CD14-positive monocyte (primary cell): Measurements from ENCODE around the gene N4BP2. TPM values are rescaled to one million over a fixed set of nuclear protein-coding genes. Genes with fewer than 3 reads are reported as not detected.

Experiments
- DNase-seq, 3 donors: peaks; one replicate each; pipeline ENCODE4 v3.0.0-alpha.2; 2011 to 2022
- H2AFZ ChIP-seq: 2 replicates; pipeline ENCODE4 v1.6.0; 2012; ENCODE audit warnings: mild to moderate bottlenecking, low read depth, low read length, inconsistent platforms; ENCODE audit not compliant: insufficient read depth, poor library complexity, severe bottlenecking
- H3K27ac ChIP-seq, 2 donors: 1 replicate in 1 of 2; 2 replicates in 1 of 2; pipeline ENCODE4 v1.5.1; 2012 to 2013; ENCODE audit warnings: low read length in 2 of 2, control low read depth in 1 of 2, inconsistent platforms in 1 of 2, low read depth in 1 of 2, mild to moderate bottlenecking in 1 of 2
- H3K27me3 ChIP-seq, 2 donors: one replicate each; pipeline versions ENCODE4 v1.6.0 to v1.6.1; 2011 to 2013; ENCODE audit warnings: low read length in 2 of 2; ENCODE audit not compliant: control insufficient read depth in 2 of 2, insufficient read depth in 2 of 2
- H3K36me3 ChIP-seq, 2 donors: replicated peaks in 1 of 2; 1 replicate in 1 of 2; 2 replicates in 1 of 2; pipeline versions ENCODE4 v1.5.1 to v1.6.1; 2012 to 2013; ENCODE audit warnings: low read length in 2 of 2, control low read depth in 1 of 2, inconsistent platforms in 1 of 2, mild to moderate bottlenecking in 1 of 2; ENCODE audit not compliant: insufficient read depth in 2 of 2, control insufficient read depth in 1 of 2
- H3K4me1 ChIP-seq, 2 donors: 1 replicate in 1 of 2; 2 replicates in 1 of 2; pipeline versions ENCODE4 v1.5.1 to v1.6.1; 2012 to 2013; ENCODE audit warnings: low read length in 2 of 2, control low read depth in 1 of 2, inconsistent platforms in 1 of 2, mild to moderate bottlenecking in 1 of 2, moderate library complexity in 1 of 2; ENCODE audit not compliant: insufficient read depth in 2 of 2, control insufficient read depth in 1 of 2
- H3K4me2 ChIP-seq: replicated peaks from 2 replicates; pipeline ENCODE3; 2012; ENCODE audit warnings: low read length, moderate library complexity, mild to moderate bottlenecking; ENCODE audit not compliant: poor library complexity, severe bottlenecking; ENCODE audit errors: extremely low read depth
- H3K4me3 ChIP-seq, 3 experiments: fragments of 200-600 bp in 1 of 3; sonication (generic) in 1 of 3; replicated peaks in 1 of 3; 1 replicate in 2 of 3; 2 replicates in 1 of 3; pipeline ENCODE4 v1.5.1; 2011 to 2013; ENCODE audit warnings: low read length in 3 of 3, mild to moderate bottlenecking in 3 of 3, control low read depth in 2 of 3, low read depth in 2 of 3, inconsistent platforms in 1 of 3, moderate library complexity in 1 of 3
- H3K79me2 ChIP-seq: 2 replicates; pipeline ENCODE4 v1.6.0; 2012; ENCODE audit warnings: mild to moderate bottlenecking, control low read depth, inconsistent platforms, low read length, moderate library complexity; ENCODE audit not compliant: insufficient read depth
- H3K9ac ChIP-seq: 2 replicates; pipeline ENCODE4 v1.6.0; 2017; ENCODE audit warnings: low read length, mild to moderate bottlenecking; ENCODE audit not compliant: insufficient read depth, poor library complexity, severe bottlenecking
- H3K9me3 ChIP-seq, 2 donors: replicated peaks in 1 of 2; 1 replicate in 1 of 2; 2 replicates in 1 of 2; pipeline versions ENCODE4 v1.5.1 to v1.6.1; 2012 to 2013; ENCODE audit warnings: low read length in 2 of 2, control low read depth in 1 of 2; ENCODE audit not compliant: control insufficient read depth in 1 of 2, insufficient read depth in 1 of 2
- H4K20me1 ChIP-seq: 2 replicates; pipeline ENCODE4 v1.6.0; 2012; ENCODE audit warnings: mild to moderate bottlenecking, low read length, control low read depth, moderate library complexity; ENCODE audit not compliant: insufficient read depth
- H3K27ac Mint-ChIP-seq, 7 donors: one replicate each; pipeline ENCODE4 v1.8.0; 2020; ENCODE audit warnings: mild to moderate bottlenecking in 7 of 7, mixed read lengths in 7 of 7, moderate library complexity in 6 of 7, inconsistent platforms in 2 of 7
- H3K27me3 Mint-ChIP-seq, 3 donors: one replicate each; pipeline ENCODE4 v1.8.0; 2021 to 2022; ENCODE audit warnings: low read depth in 3 of 3, mild to moderate bottlenecking in 3 of 3, mixed read lengths in 3 of 3, moderate library complexity in 3 of 3, inconsistent platforms in 1 of 3
- H3K36me3 Mint-ChIP-seq, 2 donors: one replicate each; pipeline ENCODE4 v1.8.0; 2020; ENCODE audit warnings: mixed read lengths in 2 of 2, inconsistent platforms in 1 of 2, mild to moderate bottlenecking in 1 of 2
- H3K4me1 Mint-ChIP-seq: one replicate; pipeline ENCODE4 v1.8.0; 2020; ENCODE audit warnings: mild to moderate bottlenecking, mixed read lengths
- H3K4me3 Mint-ChIP-seq, 2 donors: one replicate each; pipeline ENCODE4 v1.8.0; 2020; ENCODE audit warnings: mild to moderate bottlenecking in 2 of 2, mixed read lengths in 2 of 2, moderate library complexity in 1 of 2
- H3K9me3 Mint-ChIP-seq, 7 donors: one replicate each; pipeline ENCODE4 v1.8.0; 2020 to 2022; ENCODE audit warnings: mixed read lengths in 7 of 7, mild to moderate bottlenecking in 6 of 7, moderate library complexity in 6 of 7, inconsistent platforms in 2 of 7
- WGBS: methylation state at CpG from one replicate; pipeline ENCODE4 v1.1.5; 2013; ENCODE audit warnings: missing lambda C conversion rate; ENCODE audit not compliant: insufficient coverage; 5-methylcytosine and 5-hydroxymethylcytosine counted together
- intact Hi-C, 2 donors: fragments of 100-400 bp; cut with micrococcal nuclease; formaldehyde crosslinking; loops; one replicate each; pipeline versions ENCODE4 v1.15.0 to v1.15.1; 2023
- polyA plus RNA-seq, 3 donors: library from polyadenylated mRNA; depleted of rRNA in 1 of 3; unstranded in 2 of 3; stranded (reverse) in 1 of 3; fragments of 300-500 nt in 2 of 3; fragments of >200 nt in 1 of 3; fragmentation: Illumina TruSeq in 2 of 3; gene quantifications; 1 replicate in 2 of 3; 2 replicates in 1 of 3; pipeline ENCODE4 v1.2.3, GENCODE V29; 2012 to 2021
- TF ChIP-seq, protein P1 (sequence below): fragments of 200-600 bp; IDR thresholded peaks from one replicate; pipeline ENCODE4 v1.8.0; 2022; ENCODE audit warnings: antibody characterized with exemption, mild to moderate bottlenecking

Gene N4BP2
- polyA plus RNA-seq, 3 donors, result 3.1 to 8.3 (median 4.8) TPM

DNA sequence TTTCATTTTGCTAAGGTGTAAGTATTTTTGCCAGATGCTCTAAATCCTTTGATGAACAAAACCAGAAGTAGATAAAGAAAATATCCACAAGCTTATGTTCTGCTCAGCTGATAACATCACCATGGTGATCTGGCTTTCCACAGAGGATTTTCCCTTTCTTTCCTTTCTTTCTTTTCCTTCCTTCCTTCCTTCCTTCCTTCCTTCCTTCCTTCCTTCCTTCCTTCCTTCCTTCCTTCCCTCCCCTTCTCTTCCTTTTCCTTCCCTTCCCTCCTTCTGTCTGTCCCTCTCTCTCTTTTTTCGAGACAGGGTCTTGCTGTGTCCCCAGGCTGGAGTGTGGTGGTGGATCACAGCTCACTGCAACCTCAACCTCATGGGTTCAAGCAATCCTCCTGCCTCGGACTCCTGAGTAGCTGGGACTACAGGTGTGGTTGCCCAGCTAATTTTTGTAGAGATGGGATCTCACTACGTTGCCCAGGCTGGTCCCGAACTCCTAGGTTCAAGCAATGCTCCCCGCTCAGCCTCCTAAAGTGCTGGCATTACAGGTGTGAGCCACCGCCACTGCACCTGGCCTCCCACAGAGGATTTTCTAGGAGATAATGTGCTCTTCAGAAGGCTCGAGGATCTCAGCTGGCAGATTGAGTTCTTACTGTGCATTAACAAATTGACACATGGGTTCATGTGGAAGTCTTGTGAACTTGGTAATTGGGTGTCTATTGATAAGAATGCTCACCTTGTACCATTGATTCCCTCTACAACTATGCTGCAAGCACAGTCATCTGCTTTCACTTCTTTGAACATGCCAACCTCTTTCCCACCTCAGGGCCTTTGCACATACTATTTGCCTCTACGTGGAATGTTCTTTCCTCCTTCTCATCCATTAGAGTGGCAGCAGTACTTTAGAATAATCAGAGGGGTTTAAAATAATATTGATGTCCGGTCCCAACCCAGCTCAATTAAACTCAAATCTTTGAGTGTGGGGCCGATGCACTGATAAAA lies 138.8 kb downstream of the N4BP2 start:
- Mint-ChIP-seq H3K27me3 (peaks cover 3 to 9% (median 3%) of the 10 kb centered on the region in 3 donors), H3K4me1 (peaks cover 76% of the 10 kb centered on the region), H3K27ac (peak overlapping the region in 2 of 7 donors; percentile 11 to 83), H3K9me3 (peaks cover 0 to 1% (median 0%) of the 10 kb centered on the region in 7 donors), H3K36me3 (no peaks in the 10 kb centered on the region), H3K4me3 (peak overlapping the region; percentile 61 to 83)
- Histone ChIP-seq H3K4me2 (no peak overlapping the region), H4K20me1 (no peaks in the 10 kb centered on the region), H3K4me1 (peaks cover 44 to 58% of the 10 kb centered on the region in 2 donors), H3K4me3 (no peak overlapping the region), H3K36me3 (no peaks in the 10 kb centered on the region), H3K27ac (no peak overlapping the region), H3K79me2 (peaks cover 20% of the 10 kb centered on the region), H2AFZ (no peak overlapping the region), H3K27me3 (no peaks in the 10 kb centered on the region), H3K9ac (no peak overlapping the region), H3K9me3 (no peaks in the 10 kb centered on the region)
- TF ChIP-seq, protein P1, sequence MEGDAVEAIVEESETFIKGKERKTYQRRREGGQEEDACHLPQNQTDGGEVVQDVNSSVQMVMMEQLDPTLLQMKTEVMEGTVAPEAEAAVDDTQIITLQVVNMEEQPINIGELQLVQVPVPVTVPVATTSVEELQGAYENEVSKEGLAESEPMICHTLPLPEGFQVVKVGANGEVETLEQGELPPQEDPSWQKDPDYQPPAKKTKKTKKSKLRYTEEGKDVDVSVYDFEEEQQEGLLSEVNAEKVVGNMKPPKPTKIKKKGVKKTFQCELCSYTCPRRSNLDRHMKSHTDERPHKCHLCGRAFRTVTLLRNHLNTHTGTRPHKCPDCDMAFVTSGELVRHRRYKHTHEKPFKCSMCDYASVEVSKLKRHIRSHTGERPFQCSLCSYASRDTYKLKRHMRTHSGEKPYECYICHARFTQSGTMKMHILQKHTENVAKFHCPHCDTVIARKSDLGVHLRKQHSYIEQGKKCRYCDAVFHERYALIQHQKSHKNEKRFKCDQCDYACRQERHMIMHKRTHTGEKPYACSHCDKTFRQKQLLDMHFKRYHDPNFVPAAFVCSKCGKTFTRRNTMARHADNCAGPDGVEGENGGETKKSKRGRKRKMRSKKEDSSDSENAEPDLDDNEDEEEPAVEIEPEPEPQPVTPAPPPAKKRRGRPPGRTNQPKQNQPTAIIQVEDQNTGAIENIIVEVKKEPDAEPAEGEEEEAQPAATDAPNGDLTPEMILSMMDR, result no peak
- DNase-seq, result no peak
- 100% methylated on average over 5 of the region's 10 CpGs for WGBS
- intact Hi-C loops, result no loop called here

DNA sequence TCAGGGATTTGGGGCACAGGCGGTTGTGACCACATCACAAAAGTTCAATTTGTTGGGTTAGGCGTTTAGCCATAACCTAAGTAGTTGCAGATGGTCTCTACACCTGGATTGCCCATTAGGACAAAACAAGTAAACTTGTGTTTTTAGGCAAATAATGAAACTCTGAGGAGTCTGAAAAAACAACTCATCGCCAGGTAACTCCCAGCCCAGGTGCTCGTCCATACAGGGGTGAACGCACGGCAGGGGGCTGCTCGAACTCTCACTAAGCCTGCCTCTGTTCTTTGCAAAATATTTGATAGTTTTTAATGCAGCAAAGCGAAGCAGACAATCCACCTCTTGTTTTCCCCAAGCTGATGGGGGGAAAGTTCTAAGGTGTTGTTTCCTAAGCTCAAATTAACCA lies 139.6 kb downstream of the N4BP2 start:
- no peak for DNase-seq
- H3K36me3 ChIP-seq, result no peaks in the 10 kb centered on the region
- no peaks in the 10 kb centered on the region for H3K27me3 ChIP-seq
- Mint-ChIP-seq H3K27me3 (peaks cover 3 to 9% (median 3%) of the 10 kb centered on the region in 3 donors), H3K36me3 (no peaks in the 10 kb centered on the region), H3K4me3 (peak overlapping the region; percentile 77 to 87), H3K9me3 (peaks cover 0 to 1% (median 0%) of the 10 kb centered on the region in 7 donors), H3K27ac (peak overlapping the region in 3 of 7 donors; percentile 41 to 87 (median 60)), H3K4me1 (peaks cover 75% of the 10 kb centered on the region)
- TF ChIP-seq, protein P1, result no peak
- peak overlapping the region; percentile 80 for H2AFZ ChIP-seq
- no peak overlapping the region for H3K27ac ChIP-seq
- H3K4me2 ChIP-seq, result peak overlapping the region; percentile 74
- peaks cover 20% of the 10 kb centered on the region for H3K79me2 ChIP-seq
- peak overlapping the region in 1 of 3 experiments; percentile 67 for H3K4me3 ChIP-seq
- H3K4me1 ChIP-seq, result peaks cover 52 to 66% of the 10 kb centered on the region in 2 donors
- H3K9ac ChIP-seq, result no peak overlapping the region
- H3K9me3 ChIP-seq, result no peaks in the 10 kb centered on the region
- H4K20me1 ChIP-seq, result no peaks in the 10 kb centered on the region
- intact Hi-C loops, result no loop called here
- 93% methylated on average over 6 of the region's 8 CpGs for WGBS
